Lower leg skin (tissue), 4 donors: ENCODE measurements around the gene ITGA2B. TPM values are rescaled to one million over a fixed set of nuclear protein-coding genes. Genes with fewer than 3 reads are reported as not detected.

Source experiments
- total RNA-seq, 4 donors: library from RNA; depleted of rRNA; stranded (reverse); fragments of >200 nt; gene quantifications; one replicate each; pipeline ENCODE4 v1.1.0, GENCODE V29; 2016

The ITGA2B gene
- total RNA-seq, 4 donors from 2014 or later: 0.10 to 0.30 TPM; not detected in 2

Other genes with a start within 250 kb of the ITGA2B start
- gene HROB, start 247.7 kb downstream of the ITGA2B start, total RNA-seq: 1 to 10 TPM in 3 of 4 donors, under 1 TPM in 1; 0.97 to 4.3 (median 1.5) TPM
- gene ASB16, start 218.9 kb downstream of the ITGA2B start, total RNA-seq: 1 to 10 TPM in 1 of 4 donors, not detected in 3; 1.1 TPM
- 10 to 100 TPM; 23.4 to 44.5 (median 34.8) TPM for gene TMUB2, start 202.7 kb downstream of the ITGA2B start, total RNA-seq
- gene ATXN7L3, start 189.8 kb downstream of the ITGA2B start, total RNA-seq: 10 to 100 TPM; 62.4 to 77.9 (median 67.8) TPM
- 10 to 100 TPM; 62.4 to 70.8 (median 65.7) TPM for gene UBTF, start 170.0 kb downstream of the ITGA2B start, total RNA-seq
- 1 to 10 TPM in 1 of 4 donors, not detected in 3; 2.4 TPM for gene SLC4A1, start 121.5 kb downstream of the ITGA2B start, total RNA-seq
- gene RUNDC3A, start 81.0 kb downstream of the ITGA2B start, total RNA-seq: 10 to 100 TPM; 12.6 to 29.5 (median 17.1) TPM
- gene SLC25A39, start 64.8 kb downstream of the ITGA2B start, total RNA-seq: 100 to 1,000 TPM in 1 of 4 donors, 10 to 100 TPM in 3; 73.4 to 113 (median 90.0) TPM
- 100 to 1,000 TPM; 272 to 295 (median 283) TPM for gene GRN, start 44.3 kb downstream of the ITGA2B start, total RNA-seq
- 1 to 10 TPM in 3 of 4 donors, under 1 TPM in 1; 0.95 to 2.8 (median 2.4) TPM for gene FAM171A2, start 25.8 kb downstream of the ITGA2B start, total RNA-seq
- gene GPATCH8, start 113.8 kb upstream of the ITGA2B start, total RNA-seq: 10 to 100 TPM; 31.1 to 43.1 (median 35.6) TPM
- gene FZD2, start 167.8 kb upstream of the ITGA2B start, total RNA-seq: 1 to 10 TPM in 2 of 4 donors, under 1 TPM in 2; 0.49 to 1.8 (median 0.89) TPM